HG03045 (cell line): ENCODE data around the gene HDGF.

ENCODE experiments used
- ATAC-seq: cut with Tn5 transposase; IDR thresholded peaks from one replicate; pipeline ENCODE4 v1.9.1; 2021; ENCODE audit warnings: mild to moderate bottlenecking, moderate library complexity; ENCODE audit not compliant: unreplicated experiment

Gene HDGF

GRCh38 chr1:156751451-156751756 is at the start of gene HDGF:
Gene HDGF (minus strand): TSS chr1:156751675. CDS start chr1:156751429, 246 bp downstream.
- ATAC-seq: peak; percentile 15

GRCh38 chr1:156797212-156797871 is 45.9 kb upstream of the HDGF start:
- no peak for ATAC-seq

GRCh38 chr1:156796340-156797097 is 45.0 kb upstream of the HDGF start:
- no peak for ATAC-seq

- no peak for ATAC-seq
These were observed 44.3 kb upstream of the HDGF start for GRCh38 chr1:156795787-156796186.

- ATAC-seq: no peak
These were observed 43.9 kb upstream of the HDGF start for GRCh38 chr1:156795374-156795733.

- ATAC-seq: no peak
These were observed 43.3 kb upstream of the HDGF start for GRCh38 chr1:156794506-156795373.

GRCh38 chr1:156789621-156790318 is 38.3 kb upstream of the HDGF start:
- no peak for ATAC-seq

- no peak for ATAC-seq
These were observed 36.7 kb upstream of the HDGF start for GRCh38 chr1:156788136-156788535.

GRCh38 chr1:156786640-156787039 is 35.2 kb upstream of the HDGF start:
- ATAC-seq: no peak

- ATAC-seq: no peak
These were observed 34.0 kb upstream of the HDGF start for GRCh38 chr1:156785458-156785857.

- ATAC-seq: no peak
These were observed 30.2 kb upstream of the HDGF start for GRCh38 chr1:156781585-156782186.

GRCh38 chr1:156777573-156777972 is 26.1 kb upstream of the HDGF start:
- no peak for ATAC-seq

GRCh38 chr1:156776942-156777341 is 25.5 kb upstream of the HDGF start:
- no peak for ATAC-seq

GRCh38 chr1:156775799-156776198 is 24.3 kb upstream of the HDGF start:
- ATAC-seq: no peak

GRCh38 chr1:156773607-156774006 is 22.1 kb upstream of the HDGF start:
- ATAC-seq: no peak

GRCh38 chr1:156772728-156773497 is 21.4 kb upstream of the HDGF start:
- no peak for ATAC-seq

GRCh38 chr1:156772222-156772621 is 20.7 kb upstream of the HDGF start:
- ATAC-seq: no peak

GRCh38 chr1:156768610-156769295 is 17.3 kb upstream of the HDGF start:
- no peak for ATAC-seq

GRCh38 chr1:156767879-156768604 is 16.6 kb upstream of the HDGF start:
- ATAC-seq: peak; percentile 8
